HL-60 (cell line): ENCODE results near the gene TULP4.

Experiments used
- CTCF ChIP-seq: IDR thresholded peaks from one replicate; pipeline ENCODE4 v1.5.1; 2011; ENCODE audit warnings: low read length, control low read depth, inconsistent platforms; ENCODE audit not compliant: insufficient read depth
- GABPA ChIP-seq: IDR thresholded peaks from 2 replicates; pipeline ENCODE4 v1.6.1; 2012; ENCODE audit warnings: low read depth
- POLR2AphosphoS5 ChIP-seq: IDR thresholded peaks from 2 replicates; pipeline ENCODE4 v1.6.1; 2012; ENCODE audit warnings: low read depth
- REST ChIP-seq: IDR thresholded peaks from 2 replicates; pipeline ENCODE4 v1.6.1; 2012; ENCODE audit warnings: low read depth; ENCODE audit not compliant: insufficient replicate concordance
- SPI1 ChIP-seq: IDR thresholded peaks from 2 replicates; pipeline ENCODE4 v1.6.1; 2012; ENCODE audit warnings: low read depth, mild to moderate bottlenecking, borderline replicate concordance

- TF ChIP-seq CTCF, result no peak
- no peak for TF ChIP-seq POLR2AphosphoS5
- TF ChIP-seq GABPA, result no peak
- TF ChIP-seq REST, result no peak
- no peak for TF ChIP-seq SPI1
Observed at GRCh38 chr6:158417760-158418098, 105.5 kb downstream of the TULP4 start.
